ENCODE results near the gene LRP2.

The LRP2 gene

GRCh38 chr2:169116993-169117392 is 245.3 kb downstream of the LRP2 start:
- no peak for DNase-seq

GRCh38 chr2:169116327-169116726 is 246.0 kb downstream of the LRP2 start:
- DNase-seq, result no peak

- no peak for DNase-seq
These were observed 248.3 kb downstream of the LRP2 start for GRCh38 chr2:169114056-169114455.

- no peak for DNase-seq
These were observed 249.5 kb downstream of the LRP2 start for GRCh38 chr2:169112841-169113240.

GRCh38 chr2:169110916-169111315 is 251.4 kb downstream of the LRP2 start:
- no peak for DNase-seq

GRCh38 chr2:169110419-169110818 is 251.9 kb downstream of the LRP2 start:
- no peak for DNase-seq

- DNase-seq, result no peak
These were observed 252.6 kb downstream of the LRP2 start for GRCh38 chr2:169109502-169110409.

GRCh38 chr2:169108099-169108884 is 254.0 kb downstream of the LRP2 start:
- DNase-seq, result no peak

GRCh38 chr2:169107645-169108044 is 254.7 kb downstream of the LRP2 start:
- no peak for DNase-seq

GRCh38 chr2:169106563-169107545 is 255.5 kb downstream of the LRP2 start:
- no peak for DNase-seq

GRCh38 chr2:169106134-169106533 is 256.2 kb downstream of the LRP2 start:
- no peak for DNase-seq

- DNase-seq, result no peak
These were observed 256.9 kb downstream of the LRP2 start for GRCh38 chr2:169105476-169105875.

GRCh38 chr2:169104848-169105247 is 257.5 kb downstream of the LRP2 start:
- no peak for DNase-seq

- DNase-seq, result no peak
These were observed 266.7 kb downstream of the LRP2 start for GRCh38 chr2:169095621-169096105.

- DNase-seq, result no peak
These were observed 267.7 kb downstream of the LRP2 start for GRCh38 chr2:169094676-169095075.

GRCh38 chr2:169093535-169093934 is 268.8 kb downstream of the LRP2 start:
- no peak for DNase-seq

GRCh38 chr2:169091761-169092519 is 270.4 kb downstream of the LRP2 start:
- DNase-seq, result no peak

- DNase-seq, result no peak
These were observed 271.1 kb downstream of the LRP2 start for GRCh38 chr2:169091256-169091655.

- no peak for DNase-seq
These were observed 272.1 kb downstream of the LRP2 start for GRCh38 chr2:169090133-169090820.

- no peak for DNase-seq
These were observed 273.2 kb downstream of the LRP2 start for GRCh38 chr2:169089182-169089581.

- no peak for DNase-seq
These were observed 274.5 kb downstream of the LRP2 start for GRCh38 chr2:169087757-169088379.

All from NCI-H1417 treated with DMSO at 0.1 percent for 48 hours (cell line).